Bone marrow (tissue), 2 donors: Measurements from ENCODE around the gene FCHO2.
"Not testable (repeated sequence)": the region's sequence is repeated elsewhere in the genome, so short reads cannot be mapped to it uniquely, and the experiment has no call there.

ENCODE experiments used
- DNase-seq, 2 donors: peaks; one replicate each; lab custom pipeline; 2025; lab: John Stamatoyannopoulos, UW

The FCHO2 gene

GRCh38 chr5:72955768-72956323 lies at the start of gene FCHO2:
Gene FCHO2, plus strand, starts transcription at chr5:72956041. Its CDS starts 56 bp downstream, at chr5:72956097.
- DNase-seq = peak; percentile 92 to 93

GRCh38 chr5:72906806-72907205 lies 49.0 kb upstream of the FCHO2 start:
- no peak for DNase-seq

GRCh38 chr5:72908664-72909063 lies 47.2 kb upstream of the FCHO2 start:
- no peak for DNase-seq

GRCh38 chr5:72917371-72917776 lies 38.5 kb upstream of the FCHO2 start:
- no peak for DNase-seq

- peak in 1 of 2 donors; percentile 14 for DNase-seq
Observed at GRCh38 chr5:72920690-72921502, 34.9 kb upstream of the FCHO2 start.

- DNase-seq = no peak
Observed at GRCh38 chr5:72921886-72922285, 34.0 kb upstream of the FCHO2 start.

- no peak for DNase-seq
Observed at GRCh38 chr5:72922422-72922821, 33.4 kb upstream of the FCHO2 start.

- no peak for DNase-seq
Observed at GRCh38 chr5:72925336-72926010, 30.4 kb upstream of the FCHO2 start.

GRCh38 chr5:72932686-72933085 lies 23.2 kb upstream of the FCHO2 start:
- DNase-seq = not testable (repeated sequence)

- not testable (repeated sequence) for DNase-seq
Observed at GRCh38 chr5:72934953-72935725, 20.7 kb upstream of the FCHO2 start.

GRCh38 chr5:72936893-72937292 lies 18.9 kb upstream of the FCHO2 start:
- no peak for DNase-seq

GRCh38 chr5:72937517-72938061 lies 18.3 kb upstream of the FCHO2 start:
- DNase-seq = no peak

- no peak for DNase-seq
Observed at GRCh38 chr5:72938206-72938605, 17.6 kb upstream of the FCHO2 start.

GRCh38 chr5:72940082-72940481 lies 15.8 kb upstream of the FCHO2 start:
- DNase-seq = no peak

GRCh38 chr5:72943307-72943706 lies 12.5 kb upstream of the FCHO2 start:
- DNase-seq = no peak

GRCh38 chr5:72947498-72947897 lies 8.3 kb upstream of the FCHO2 start:
- DNase-seq = no peak

GRCh38 chr5:72949481-72949880 lies 6.4 kb upstream of the FCHO2 start:
- no peak for DNase-seq

GRCh38 chr5:72951671-72952468 lies 4.0 kb upstream of the FCHO2 start:
- DNase-seq = no peak

- no peak for DNase-seq
Observed at GRCh38 chr5:72954389-72954788, 1.5 kb upstream of the FCHO2 start.

- no peak for DNase-seq
Observed at GRCh38 chr5:72955143-72955767, 586 bp upstream of the FCHO2 start.
